A673 (cell line): ENCODE measurements around the gene SLC16A9. TPM values are rescaled to one million over a fixed set of nuclear protein-coding genes. Genes with fewer than 3 reads are reported as not detected.
"Not testable (repeated sequence)": the region's sequence is repeated elsewhere in the genome, so short reads cannot be mapped to it uniquely, and the experiment has no call there.

Experiments used
- BruUV-seq: library from RNA; stranded (reverse); fragments of 400-500 nt; replicated peaks from 2 replicates; lab custom pipeline; 2021; lab: Mats Ljungman, UMichigan
- CTCF ChIA-PET: fragments of 300-600 bp; sonication (Branson Sonifier 250); formaldehyde crosslinking; loops from one replicate; lab custom pipeline; 2022; ENCODE audit warnings: antibody characterized with exemption; lab: Charles Lee
- POLR2A ChIA-PET: fragments of 300-600 bp; sonication (Branson Sonifier 250); formaldehyde crosslinking; loops from one replicate; lab custom pipeline; 2022; ENCODE audit warnings: antibody characterized with exemption; ENCODE audit not compliant: low non-redundant PET; lab: Charles Lee
- DNase-seq: peaks from one replicate; pipeline ENCODE4 v3.0.0-alpha.2; 2015; ENCODE audit warnings: low spot score
- H3K27ac ChIP-seq: fragments of 200-600 bp; sonication (generic); 2 replicates; pipeline ENCODE4 v1.5.1; 2016; ENCODE audit warnings: mixed run types, low read depth, mild to moderate bottlenecking, mixed read lengths, antibody characterized with exemption, low read length; ENCODE audit not compliant: poor library complexity, severe bottlenecking
- H3K27me3 ChIP-seq: fragments of 200-600 bp; sonication (generic); replicated peaks from 2 replicates; pipeline ENCODE4 v1.6.1; 2017; ENCODE audit warnings: mixed run types, low read depth, mild to moderate bottlenecking, mixed read lengths, antibody characterized with exemption, low read length; ENCODE audit not compliant: insufficient read depth, poor library complexity
- H3K36me3 ChIP-seq: fragments of 200-600 bp; sonication (generic); 2 replicates; pipeline ENCODE4 v1.6.1; 2016; ENCODE audit warnings: mixed run types, mild to moderate bottlenecking, mixed read lengths, antibody characterized with exemption, low read length; ENCODE audit not compliant: insufficient read depth, poor library complexity, severe bottlenecking
- H3K4me1 ChIP-seq: fragments of 200-600 bp; sonication (generic); 2 replicates; pipeline ENCODE4 v1.6.1; 2017; ENCODE audit warnings: mixed run types, mild to moderate bottlenecking, mixed read lengths, antibody characterized with exemption, low read length; ENCODE audit not compliant: insufficient read depth, poor library complexity, severe bottlenecking
- H3K4me3 ChIP-seq: fragments of 200-600 bp; sonication (generic); 2 replicates; pipeline ENCODE4 v1.5.1; 2016; ENCODE audit warnings: low read depth, mixed run types, mild to moderate bottlenecking, mixed read lengths, low read length; ENCODE audit not compliant: poor library complexity, severe bottlenecking
- H3K9me3 ChIP-seq: fragments of 200-600 bp; sonication (generic); 2 replicates; pipeline ENCODE4 v1.6.1; 2016; ENCODE audit warnings: mixed run types, low read depth, mild to moderate bottlenecking, mixed read lengths, antibody characterized with exemption, low read length; ENCODE audit not compliant: poor library complexity, severe bottlenecking
- CTCF ChIP-seq: fragments of 300-800, 200-600 bp; sonication (generic); conservative IDR thresholded peaks from 2 replicates; pipeline ENCODE4 v1.5.1; 2017; ENCODE audit warnings: low read depth, mild to moderate bottlenecking, antibody characterized with exemption, low read length, moderate library complexity, mixed read lengths
- EZH2 ChIP-seq: fragments of 200-600 bp; sonication (generic); IDR thresholded peaks from 2 replicates; pipeline ENCODE4 v1.6.1; 2017; ENCODE audit warnings: borderline replicate concordance, low read depth, mild to moderate bottlenecking, mixed read lengths, antibody characterized with exemption, low read length; ENCODE audit not compliant: poor library complexity, severe bottlenecking
- intact Hi-C: fragments of 100-400 bp; cut with micrococcal nuclease; formaldehyde crosslinking; loops from one replicate; pipeline ENCODE4 v1.10.0; 2022; ENCODE audit not compliant: unreplicated experiment
- total RNA-seq: library from RNA; stranded (reverse); gene quantifications from 2 replicates; pipeline ENCODE4 v1.2.3, GENCODE V29; 2021

Gene SLC16A9
- total RNA-seq, 1 experiment from 2014 or later, result 2.9 TPM

GRCh38 chr10:59735296-59735695, 25.6 kb upstream of the SLC16A9 start:
- no peaks in the 10 kb centered on the region for H3K9me3 ChIP-seq
- intact Hi-C loops, result no loop called here
- H3K4me3 ChIP-seq, result no peak overlapping the region
- CTCF ChIA-PET, result no interaction called here
- H3K27ac ChIP-seq, result no peak overlapping the region
- no peak for TF ChIP-seq EZH2
- TF ChIP-seq CTCF, result no peak
- no peak for DNase-seq
- H3K36me3 ChIP-seq, result no peaks in the 10 kb centered on the region
- H3K27me3 ChIP-seq, result no peaks in the 10 kb centered on the region
- no TSS peak for BruUV-seq
- POLR2A ChIA-PET, result no interaction called here
- H3K4me1 ChIP-seq, result no peaks in the 10 kb centered on the region

- Histone ChIP-seq H3K9me3 (no peaks in the 10 kb centered on the region), H3K27ac (no peak overlapping the region), H3K4me3 (no peak overlapping the region), H3K27me3 (no peaks in the 10 kb centered on the region), H3K36me3 (no peaks in the 10 kb centered on the region), H3K4me1 (no peaks in the 10 kb centered on the region)
- intact Hi-C loops, result no loop called here
- TF ChIP-seq EZH2 (no peak), CTCF (no peak)
- no peak for DNase-seq
- POLR2A ChIA-PET, result no interaction called here
- BruUV-seq, result no TSS peak
- CTCF ChIA-PET, result no interaction called here
Observed at GRCh38 chr10:59734014-59734462, 24.4 kb upstream of the SLC16A9 start.

DNA sequence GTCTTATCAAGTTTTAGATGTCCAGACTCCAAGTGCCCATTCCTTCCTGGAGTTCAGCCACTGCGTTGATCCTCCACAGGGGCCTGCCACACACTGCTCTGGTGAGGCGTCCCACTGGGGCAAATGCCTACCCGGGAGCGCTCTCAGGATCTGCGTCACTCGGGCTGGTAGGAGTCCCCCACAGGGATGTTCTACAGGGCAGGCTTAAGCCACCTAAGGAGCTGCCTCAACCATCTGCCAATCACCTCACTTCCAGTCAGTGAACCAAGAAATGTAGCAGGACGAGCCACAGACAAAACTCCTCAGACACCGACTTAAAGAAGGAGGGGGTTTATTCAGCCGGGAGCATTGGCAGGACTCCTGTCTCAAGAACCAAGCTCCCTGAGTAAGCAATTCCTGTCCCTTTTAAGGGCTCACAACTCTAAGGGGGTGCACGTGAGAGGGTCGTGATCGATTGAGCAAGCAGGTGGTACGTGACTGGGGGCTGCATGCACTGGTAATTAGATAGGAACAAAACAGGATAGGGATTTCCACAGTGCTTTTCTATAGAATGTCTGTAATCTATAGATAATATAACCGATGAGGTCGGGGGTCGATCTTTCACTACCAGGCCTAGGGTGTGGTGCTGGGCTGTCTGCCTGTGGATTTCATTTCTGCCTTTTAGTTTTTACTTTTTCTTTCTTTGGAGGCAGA, 23.8 kb upstream of the SLC16A9 start:
- BruUV-seq, H3K9me3 ChIP-seq, H3K36me3 ChIP-seq, CTCF ChIA-PET, H3K27ac ChIP-seq, intact Hi-C loops, H3K4me1 ChIP-seq, POLR2A ChIA-PET, DNase-seq, H3K27me3 ChIP-seq, H3K4me3 ChIP-seq: not testable (repeated sequence)

- DNase-seq, H3K4me3 ChIP-seq, intact Hi-C loops, H3K27ac ChIP-seq, BruUV-seq, H3K27me3 ChIP-seq, H3K36me3 ChIP-seq, H3K9me3 ChIP-seq, CTCF ChIA-PET, H3K4me1 ChIP-seq, POLR2A ChIA-PET: not testable (repeated sequence)
Observed at GRCh38 chr10:59732849-59733248, 23.2 kb upstream of the SLC16A9 start.

GRCh38 chr10:59729167-59729566, 19.5 kb upstream of the SLC16A9 start:
- H3K4me3 ChIP-seq, BruUV-seq, intact Hi-C loops, H3K27ac ChIP-seq, H3K36me3 ChIP-seq, H3K4me1 ChIP-seq, H3K9me3 ChIP-seq, DNase-seq, CTCF ChIA-PET, H3K27me3 ChIP-seq, POLR2A ChIA-PET: not testable (repeated sequence)
